GM18498 (cell line): ENCODE results near the gene BEAN1.

Experiments used
- ATAC-seq: cut with Tn5 transposase; IDR thresholded peaks from one replicate; pipeline ENCODE4 v1.9.1; 2021; ENCODE audit warnings: mild to moderate bottlenecking, moderate library complexity; ENCODE audit not compliant: unreplicated experiment

BEAN1 gene

DNA sequence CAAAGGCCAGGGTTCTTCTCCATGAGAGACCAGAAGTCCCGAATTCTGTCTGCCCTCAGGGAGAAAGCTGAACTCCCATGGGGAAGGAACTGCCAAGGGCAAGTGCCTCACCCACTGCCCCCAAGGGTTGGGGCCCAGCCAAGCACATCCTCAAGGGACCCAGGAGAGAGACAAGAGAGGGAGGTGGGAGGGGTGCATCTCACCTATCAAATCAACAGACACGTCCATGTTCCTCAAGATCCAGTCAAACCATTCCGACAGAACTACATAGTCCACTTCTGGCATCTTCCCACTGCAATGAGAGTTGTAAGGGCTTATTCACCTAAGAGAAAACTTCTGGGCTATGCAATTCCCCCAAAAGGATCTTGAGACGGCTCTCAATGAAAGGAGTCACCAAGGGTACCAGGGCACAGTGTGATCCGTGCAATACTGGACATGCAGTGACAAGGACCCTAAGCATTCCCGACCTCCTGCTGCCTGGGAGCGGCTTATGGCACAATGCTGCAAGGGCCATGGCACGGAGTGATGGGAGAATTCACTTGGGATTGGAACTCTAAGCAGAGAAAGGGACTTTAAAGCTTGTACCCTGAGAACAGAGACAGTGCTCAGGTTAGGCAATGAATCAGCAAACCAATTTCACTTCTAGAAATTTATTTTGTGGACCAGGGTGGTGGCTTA lies 90.6 kb downstream of the BEAN1 start:
- no peak for ATAC-seq

- no peak for ATAC-seq
Measured at GRCh38 chr16:66519482-66520373, 92.6 kb downstream of the BEAN1 start.

GRCh38 chr16:66520406-66521170 lies 93.5 kb downstream of the BEAN1 start:
- ATAC-seq: no peak

DNA sequence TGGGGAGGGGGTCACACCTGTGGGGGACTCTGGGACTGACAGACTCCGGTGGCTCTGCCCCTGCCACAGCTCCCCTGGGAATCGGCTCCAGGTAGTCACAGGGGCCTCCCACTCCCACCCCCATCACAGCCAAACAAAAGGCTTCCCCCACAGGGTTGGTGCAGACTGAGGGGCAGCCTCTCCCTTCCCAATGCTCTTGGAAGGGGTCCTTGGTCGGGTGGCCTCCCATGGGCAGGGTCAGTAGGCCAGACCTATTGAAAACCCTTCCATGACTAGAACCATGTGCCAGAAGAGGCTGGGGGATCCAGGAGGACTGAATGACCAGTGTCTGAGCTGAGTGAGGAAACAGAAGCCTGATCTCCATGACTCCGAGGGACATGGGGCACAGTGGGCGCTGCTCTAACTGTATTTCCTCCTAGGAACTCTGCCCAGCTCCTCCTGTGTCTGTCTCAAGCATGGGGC lies 94.2 kb downstream of the BEAN1 start:
- no peak for ATAC-seq

GRCh38 chr16:66521951-66522771 lies 95.1 kb downstream of the BEAN1 start:
- peak; percentile 48 for ATAC-seq

DNA sequence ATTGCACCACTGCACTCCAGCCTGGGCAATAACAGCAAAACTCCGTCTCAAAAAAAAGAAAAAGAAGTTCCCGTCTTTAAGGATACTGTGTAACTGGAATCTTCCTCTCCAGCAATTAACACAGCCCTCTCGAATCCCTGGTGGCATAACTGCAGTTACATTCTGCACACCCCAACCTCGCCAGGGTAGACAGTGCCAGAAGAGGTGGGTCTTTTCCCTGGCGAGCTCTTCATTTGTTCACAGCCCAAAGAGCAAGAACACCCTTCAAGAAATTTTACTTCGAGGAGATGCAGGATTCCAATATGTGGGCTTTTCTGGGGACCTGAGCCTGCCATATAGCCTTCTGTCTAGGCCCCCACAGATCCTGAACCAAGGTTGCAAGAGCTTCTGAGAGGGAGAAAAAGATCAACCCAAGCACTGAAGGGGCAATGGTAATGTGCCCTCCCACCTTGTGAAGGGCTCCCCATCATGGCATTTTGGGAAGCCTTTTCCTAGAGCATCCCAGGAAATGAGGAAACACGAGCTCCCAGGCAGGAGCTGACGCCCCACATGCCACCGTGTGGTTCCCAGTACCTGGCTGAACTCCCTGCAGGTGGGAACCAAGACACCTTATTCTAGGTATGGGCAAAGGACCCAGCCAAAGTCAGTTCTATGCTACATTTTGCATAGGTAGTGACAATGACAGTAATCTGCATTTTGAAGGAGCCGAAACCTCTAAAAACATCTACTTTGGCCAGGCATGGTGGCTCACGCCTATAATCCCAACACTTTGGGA lies 95.9 kb downstream of the BEAN1 start:
- ATAC-seq: no peak

DNA sequence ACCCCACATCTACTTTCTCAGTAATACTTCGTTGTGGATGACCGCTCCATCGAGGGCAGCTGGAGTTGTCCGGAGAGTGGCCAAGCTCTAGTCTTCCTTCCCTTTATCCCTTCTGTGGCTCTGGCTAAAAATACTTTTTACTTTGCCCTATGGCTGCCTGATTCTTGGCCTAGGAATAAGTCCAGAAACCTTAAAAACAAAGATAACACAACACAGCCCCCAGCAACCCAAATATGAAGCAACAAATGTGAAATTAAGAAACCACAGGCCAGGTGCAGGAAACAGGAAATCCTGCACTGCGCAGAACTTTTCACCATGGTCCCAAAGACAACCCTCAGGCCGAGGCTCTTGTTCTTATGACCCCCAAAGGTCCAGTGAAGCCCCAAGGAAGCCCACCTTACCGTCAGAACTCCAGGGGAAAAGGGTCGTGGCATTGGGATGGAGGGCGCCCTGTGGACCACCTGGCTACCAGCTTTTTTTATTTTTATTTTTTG lies 96.8 kb downstream of the BEAN1 start:
- peak; percentile 59 for ATAC-seq

GRCh38 chr16:66524601-66525164 lies 97.6 kb downstream of the BEAN1 start:
- peak; percentile 70 for ATAC-seq

GRCh38 chr16:66525396-66526180 lies 98.5 kb downstream of the BEAN1 start:
- no peak for ATAC-seq

DNA sequence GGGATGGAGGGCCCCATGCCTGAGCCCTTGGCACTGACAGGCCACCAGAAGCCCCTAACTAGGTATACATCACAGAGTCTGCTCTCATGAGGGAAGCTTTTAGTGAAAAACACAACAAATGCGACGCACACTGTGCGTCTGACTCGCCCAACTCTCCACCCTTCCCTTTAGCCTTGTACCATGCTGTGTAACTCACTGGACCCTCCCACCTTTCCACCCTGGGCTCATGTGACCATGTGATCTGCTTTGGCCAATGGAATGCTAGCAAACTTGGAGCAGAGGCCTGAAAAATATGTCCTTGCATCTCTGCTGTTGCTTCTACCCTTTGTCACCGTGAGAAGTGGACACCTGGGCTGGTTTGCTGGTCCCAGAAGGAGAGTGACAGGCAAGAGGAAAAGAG lies 101.2 kb downstream of the BEAN1 start:
- ATAC-seq: no peak

DNA sequence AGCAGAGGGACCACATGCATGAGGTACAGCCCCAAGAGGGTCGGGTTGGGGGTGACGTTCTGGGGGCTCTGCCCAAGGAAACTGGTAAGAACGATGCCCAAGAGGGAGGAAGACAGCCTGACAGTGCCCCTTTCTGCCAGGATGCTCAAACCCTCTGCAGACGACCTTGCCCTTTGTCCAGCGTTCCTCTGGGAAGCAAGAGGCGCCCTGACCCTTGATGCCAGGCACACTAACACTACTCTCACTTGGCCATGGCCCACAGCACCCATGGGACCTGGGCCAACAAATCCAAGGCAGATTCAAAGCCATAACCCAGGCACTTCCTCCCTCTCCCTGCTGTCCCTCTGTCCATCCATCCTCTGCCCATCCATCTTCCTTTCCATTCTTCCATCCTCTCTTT lies 102.4 kb downstream of the BEAN1 start:
- ATAC-seq: no peak
